Putamen (tissue), 1 donor: ENCODE measurements around the gene CRISPLD2.

Source experiments
- DNase-seq: peaks from one replicate; pipeline ENCODE4 v3.0.0-alpha.2; 2016; ENCODE audit warnings: low spot score

CRISPLD2 gene

DNA sequence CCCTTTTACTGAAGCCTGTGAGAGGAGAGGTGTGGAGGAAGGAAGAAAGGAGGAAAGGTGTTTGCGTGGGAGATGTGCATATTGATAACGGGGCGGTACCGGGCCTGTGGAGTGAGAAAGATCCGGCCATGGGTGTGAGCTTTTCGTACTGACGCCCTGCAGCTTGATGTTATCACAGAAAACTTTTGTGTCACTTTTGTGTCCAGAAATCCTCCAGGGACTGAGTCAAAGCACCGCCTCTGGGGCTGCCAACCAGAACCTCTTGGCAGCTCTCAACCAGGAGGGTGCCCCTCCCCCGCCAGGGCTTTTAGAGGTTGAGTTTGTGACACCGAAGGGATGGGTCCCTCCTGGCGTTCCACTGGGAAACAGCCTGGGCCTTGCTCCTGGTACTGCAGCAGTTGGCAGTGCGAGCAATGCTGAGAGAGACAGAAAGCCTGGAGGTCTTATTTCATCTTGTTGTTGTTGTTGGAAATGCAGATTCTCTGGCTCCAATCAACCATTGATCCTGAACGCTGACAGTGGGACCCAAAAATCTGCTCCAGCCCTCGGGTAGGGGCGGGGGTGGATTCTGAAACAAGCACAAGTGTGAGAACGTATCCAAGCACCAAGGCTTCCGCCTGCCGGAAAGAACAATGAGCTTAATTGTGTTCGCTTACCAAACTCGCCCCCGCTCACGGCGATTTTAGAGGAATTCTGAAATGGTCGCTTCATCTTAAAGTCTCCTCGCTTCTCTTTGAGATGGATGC is 65.0 kb downstream of the CRISPLD2 start:
- no peak for DNase-seq

DNA sequence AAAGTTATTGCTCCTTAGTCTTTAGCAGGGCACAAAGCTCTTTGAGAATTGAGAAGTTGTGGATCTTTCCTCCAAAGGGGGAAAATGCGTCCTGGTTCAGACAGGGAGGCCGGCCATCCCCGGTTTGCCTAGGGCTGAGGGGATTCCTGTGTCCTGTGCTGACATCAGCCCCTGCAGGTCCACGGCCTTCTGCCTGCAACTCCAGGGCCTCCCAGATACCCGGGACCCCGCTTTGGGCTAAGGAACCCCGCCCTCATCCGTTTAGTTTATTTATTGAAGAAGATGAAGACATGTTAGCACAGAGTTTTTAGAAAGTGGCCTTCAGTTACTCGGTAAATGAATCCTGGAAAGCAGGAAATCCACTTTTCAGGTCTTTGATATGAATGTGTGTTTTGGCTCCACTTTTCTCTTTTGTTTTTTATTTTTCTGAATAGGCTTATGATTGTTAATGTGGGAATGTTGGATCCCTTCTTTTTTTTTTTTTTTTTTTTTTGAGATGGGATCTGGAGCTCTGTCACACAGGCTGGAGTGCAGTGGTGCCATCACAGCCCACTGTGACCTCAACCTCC is 65.6 kb downstream of the CRISPLD2 start:
- DNase-seq = no peak

DNA sequence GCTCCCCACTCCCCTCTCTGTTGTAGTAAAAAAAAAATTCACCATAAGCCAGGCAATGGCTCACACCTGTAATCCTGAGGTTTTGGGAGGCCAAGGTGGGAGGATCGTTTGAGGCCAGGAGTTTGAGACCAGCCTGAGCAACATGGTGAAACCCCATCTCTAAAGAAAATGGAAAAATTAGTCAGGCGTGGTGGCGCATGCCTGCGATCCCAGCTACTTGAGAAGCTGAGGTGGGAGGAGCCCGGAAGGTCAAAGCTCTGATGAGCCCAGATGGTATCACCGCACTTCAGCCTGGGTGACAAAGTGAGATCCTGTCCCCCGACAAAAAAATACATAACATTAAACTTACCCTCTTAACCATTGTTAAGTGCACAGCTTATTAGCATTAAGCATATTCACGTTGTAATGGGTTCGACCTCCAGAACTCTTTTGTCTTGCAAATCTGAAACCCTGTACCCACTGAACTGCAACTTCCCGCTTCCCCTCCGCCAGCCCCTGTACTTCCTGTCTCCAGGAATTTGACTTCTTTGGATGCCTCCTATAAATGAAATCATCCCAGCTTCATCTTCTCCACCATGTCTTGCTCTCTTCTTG is 66.8 kb downstream of the CRISPLD2 start:
- DNase-seq = no peak

DNA sequence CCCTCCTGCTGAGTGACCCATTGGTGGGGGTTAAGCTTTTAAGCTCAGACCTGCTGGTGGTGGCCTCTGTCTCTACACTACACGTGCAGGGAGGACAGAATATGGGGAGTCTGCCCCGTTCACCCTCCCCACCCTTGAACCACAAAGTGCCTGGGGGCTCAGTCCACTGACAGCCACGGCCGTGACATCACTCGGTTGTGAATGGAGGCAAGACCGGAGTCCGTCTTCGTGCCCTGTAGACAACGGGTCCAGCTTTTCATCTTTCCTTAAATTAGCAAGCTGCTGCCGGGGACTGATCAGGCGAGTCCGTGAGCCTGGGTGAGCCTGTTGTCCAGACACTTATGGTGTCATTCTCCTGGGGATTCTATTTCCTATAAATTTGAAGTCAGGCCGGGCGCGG is 67.4 kb downstream of the CRISPLD2 start:
- no peak for DNase-seq

DNA sequence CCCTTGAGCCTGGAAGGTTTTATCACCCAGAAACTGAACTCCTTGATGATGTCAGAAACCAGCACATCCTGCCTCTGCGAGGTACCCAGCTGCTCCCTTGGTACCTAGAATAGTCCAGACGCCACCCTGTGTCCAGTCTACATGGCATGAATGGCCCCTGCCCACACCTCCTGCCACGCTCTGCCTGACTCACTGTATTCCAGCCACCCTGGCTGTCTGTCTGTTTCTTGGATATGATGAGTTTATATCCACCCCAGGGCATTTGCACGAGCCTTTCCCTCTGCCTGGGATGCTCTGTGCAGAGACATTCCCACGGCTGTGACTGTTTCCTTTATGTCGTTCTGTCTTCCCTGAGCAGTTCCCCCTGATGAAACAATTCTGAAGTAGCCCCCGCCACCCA is 68.7 kb downstream of the CRISPLD2 start:
- DNase-seq = no peak

DNA sequence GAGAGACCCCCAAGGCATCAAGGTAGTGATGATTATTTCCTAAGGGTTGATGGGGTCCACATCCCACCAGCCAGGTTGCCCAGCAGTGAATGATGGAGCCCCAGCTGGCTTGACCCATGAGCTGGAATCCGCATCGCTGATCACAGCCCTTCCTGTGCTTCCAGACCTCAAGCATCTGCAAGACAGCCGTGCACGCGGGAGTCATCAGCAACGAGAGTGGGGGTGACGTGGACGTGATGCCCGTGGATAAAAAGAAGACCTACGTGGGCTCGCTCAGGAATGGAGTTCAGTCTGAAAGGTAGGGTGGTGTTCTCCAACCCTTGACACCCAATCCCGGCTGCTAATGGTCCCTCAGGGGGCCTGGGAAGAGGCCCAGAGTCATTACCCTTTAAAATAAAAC is 69.3 kb downstream of the CRISPLD2 start:
- DNase-seq = no peak

DNA sequence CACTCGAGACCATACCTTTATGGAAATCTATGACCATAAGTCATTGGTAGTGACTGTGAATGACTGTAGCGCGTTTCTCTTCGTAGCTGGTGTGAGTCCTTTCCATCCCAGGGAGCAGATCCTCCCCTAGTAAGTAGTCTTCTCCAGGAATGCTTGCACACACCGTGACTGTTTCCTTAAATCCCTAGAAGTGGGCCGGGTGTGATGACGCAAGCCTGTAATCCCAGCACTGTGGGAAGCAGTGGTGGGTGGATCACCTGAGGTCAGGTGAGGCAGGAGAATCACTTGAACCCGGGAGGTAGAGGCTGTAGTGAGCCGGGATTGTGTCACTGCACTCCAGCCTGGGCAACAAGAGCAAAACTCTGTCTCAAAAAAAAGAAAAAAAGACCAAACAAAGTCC is 70.6 kb downstream of the CRISPLD2 start:
- DNase-seq = no peak

DNA sequence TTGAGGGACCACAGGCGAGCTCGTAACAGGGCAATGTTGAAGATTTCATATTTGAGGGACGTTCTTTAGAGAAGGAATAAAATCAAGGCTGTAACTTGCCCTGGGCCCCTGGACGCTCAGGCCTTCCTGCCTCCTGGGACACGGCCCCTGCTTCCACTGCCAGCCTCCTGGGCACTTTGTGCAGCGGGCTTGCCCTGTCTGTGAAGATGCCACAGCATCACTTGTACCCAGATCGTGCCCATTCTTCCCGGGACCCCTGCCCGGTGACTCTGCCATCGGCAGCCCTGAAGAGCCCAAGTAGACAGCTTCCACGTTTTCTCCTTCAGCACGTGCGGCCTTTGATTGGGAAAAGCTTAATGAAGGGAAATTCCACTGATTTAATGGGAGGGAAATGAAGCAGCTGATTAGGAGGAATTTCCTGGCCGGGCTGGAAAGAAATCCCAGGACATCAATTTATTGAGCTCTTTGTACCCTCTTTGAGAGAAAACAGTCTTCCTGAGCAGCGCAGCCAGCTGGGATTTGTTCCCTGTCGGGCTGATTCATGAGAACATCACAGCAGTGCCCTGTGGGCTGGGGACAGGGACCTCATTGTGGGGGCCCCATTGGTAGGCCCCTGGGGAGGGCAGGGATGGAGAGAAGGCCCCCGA is 71.5 kb downstream of the CRISPLD2 start:
- DNase-seq = no peak

DNA sequence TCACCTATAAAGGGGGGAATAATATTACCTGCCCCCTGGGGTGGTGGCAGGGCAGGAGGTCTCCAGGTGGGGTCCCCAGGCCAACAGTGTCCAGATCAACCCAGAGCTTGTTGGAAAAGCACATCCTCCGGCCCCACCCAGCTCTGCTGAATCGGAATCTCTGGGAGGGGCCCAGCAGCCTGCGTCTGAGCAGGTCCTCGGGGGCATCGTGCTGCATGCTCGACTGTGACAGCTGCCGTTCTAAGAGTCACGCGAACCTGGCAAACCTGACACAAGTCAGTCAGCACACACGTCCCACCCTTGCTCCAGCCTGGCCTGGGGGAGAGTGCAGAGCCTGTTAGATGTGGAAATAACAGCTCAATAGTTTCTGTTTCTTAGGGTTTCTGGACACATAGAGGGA is 72.3 kb downstream of the CRISPLD2 start:
- no peak for DNase-seq

DNA sequence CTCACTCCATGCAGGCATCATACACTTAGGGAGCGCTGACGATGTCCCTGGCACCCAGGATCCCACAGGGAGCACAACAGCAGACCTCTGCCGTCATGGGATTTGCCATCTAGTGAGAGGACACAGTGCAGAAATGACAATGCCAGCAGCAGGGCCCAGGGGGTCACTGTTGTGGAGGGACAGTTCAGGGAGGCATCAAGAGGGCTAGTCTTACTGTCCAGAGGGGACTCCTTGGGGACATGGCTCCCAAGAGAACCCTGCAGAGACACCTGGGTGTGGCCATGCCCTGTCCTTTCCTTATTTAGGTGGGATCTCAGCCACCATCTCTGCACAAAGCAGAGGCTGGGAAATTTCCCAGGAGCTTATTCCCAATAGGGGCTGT is 73.7 kb downstream of the CRISPLD2 start:
- DNase-seq = no peak

DNA sequence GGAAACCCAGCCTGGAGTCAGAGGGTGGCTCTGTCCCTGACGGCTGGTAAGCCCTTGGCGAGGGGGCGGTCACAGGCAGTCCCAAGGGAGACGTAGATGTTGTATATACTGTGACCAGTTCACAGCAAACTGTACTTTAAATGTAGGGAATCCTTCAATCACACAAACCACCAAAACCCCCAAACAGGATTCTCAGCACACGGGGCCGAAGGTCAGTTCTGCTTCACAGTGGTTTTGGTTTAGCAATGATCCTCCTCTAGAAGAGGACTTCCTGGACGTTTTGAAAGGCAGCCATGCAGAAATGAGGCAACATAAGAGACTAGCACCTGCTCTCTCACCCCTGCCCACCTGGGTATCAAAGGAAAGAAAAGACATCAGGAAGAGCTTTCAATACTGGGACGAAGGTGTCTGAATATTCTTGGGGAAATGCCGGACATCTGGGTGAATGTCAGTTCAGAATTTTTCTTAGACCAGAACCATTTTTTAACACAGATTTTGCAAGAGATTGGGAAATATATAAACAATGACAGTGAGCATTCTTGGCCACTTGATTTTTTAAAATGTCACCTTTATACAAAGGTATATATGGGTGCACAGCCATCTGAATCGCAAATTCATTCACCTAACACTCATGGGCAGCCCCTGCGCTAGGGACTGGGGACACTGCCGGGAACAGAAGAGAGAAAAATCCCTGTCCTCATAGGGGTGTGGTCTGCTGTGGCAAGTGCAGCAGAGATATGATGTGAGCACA is 74.2 kb downstream of the CRISPLD2 start:
- DNase-seq = no peak

DNA sequence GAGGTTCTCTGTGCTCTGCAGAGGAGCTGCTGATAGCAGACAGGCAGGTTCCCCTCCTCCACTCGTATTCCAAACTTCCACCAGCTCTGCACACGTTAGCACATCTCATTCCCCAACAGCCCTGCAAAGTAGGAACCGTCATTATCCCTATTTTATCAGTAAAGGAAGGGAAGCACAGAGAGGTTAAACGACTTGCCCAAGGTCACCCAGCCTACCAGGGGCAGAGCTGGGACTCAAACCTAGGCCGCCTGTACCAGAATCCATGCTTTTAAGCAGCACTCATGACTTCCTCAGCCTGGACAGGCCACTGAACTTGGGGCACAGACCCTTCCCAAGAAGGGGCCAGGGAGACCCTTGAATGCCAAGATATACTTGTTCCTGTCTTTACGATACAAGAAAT is 75.2 kb downstream of the CRISPLD2 start:
- DNase-seq = no peak

DNA sequence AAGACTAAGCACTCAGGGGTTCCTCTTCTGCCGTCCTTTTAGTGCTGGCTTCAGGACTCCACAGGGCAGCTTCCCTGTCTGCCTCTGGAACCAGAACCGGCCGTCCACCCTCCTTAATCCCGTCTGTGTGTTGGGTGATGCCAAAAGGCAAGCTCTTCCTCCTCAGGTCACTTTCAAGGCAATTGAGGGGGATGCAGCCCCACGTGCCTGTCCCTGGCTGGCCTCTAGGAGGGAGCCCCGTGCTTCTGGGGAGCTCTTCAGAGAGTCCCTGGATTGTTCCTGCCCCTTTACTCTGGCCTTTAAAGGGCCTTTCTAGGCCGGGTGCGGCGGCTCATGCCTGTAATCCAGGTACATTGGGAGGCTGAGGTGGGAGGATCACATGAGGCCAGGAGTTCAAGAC is 77.1 kb downstream of the CRISPLD2 start:
- DNase-seq = no peak

DNA sequence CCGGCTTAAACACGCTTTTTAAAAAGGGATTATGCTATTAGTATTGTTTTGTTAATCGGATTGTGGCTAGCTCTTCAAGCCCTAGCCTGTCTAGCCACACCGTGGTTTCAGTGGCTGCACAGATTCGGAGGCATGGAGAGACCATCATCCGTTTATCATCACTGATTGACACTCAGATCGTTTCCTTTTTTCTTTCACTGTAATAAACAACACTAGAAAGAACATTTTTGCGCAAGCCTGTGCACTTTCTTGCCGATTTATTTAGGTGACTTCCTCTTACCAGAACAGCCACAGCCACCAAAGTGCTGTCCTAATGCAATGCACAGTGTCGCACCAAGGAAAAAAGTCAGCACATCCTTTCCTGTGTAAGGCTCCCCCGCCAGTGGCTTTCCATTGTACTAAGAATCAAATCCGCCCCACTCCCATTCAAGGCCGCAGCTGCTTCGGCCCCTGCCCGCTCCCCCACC is 78.2 kb downstream of the CRISPLD2 start:
- DNase-seq = no peak

DNA sequence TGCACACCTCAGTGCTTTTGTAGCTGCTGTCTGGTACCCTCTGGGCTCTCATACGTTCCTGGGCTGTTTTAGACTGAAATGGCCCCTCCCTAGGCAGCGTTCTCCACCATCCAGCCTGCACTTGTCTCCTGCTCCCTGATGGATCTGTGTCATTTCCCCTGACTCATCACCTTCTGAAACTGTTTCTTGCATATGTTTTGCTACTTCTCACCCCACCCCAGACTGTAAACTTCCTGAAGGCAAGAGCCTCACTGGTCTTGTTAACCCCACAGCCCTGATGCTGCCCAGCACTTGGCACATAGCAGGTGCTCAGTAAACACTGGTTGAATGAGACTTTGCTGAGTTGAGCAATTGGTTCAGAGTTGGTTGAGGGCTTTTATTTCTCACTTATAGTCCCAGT is 78.7 kb downstream of the CRISPLD2 start:
- no peak for DNase-seq

DNA sequence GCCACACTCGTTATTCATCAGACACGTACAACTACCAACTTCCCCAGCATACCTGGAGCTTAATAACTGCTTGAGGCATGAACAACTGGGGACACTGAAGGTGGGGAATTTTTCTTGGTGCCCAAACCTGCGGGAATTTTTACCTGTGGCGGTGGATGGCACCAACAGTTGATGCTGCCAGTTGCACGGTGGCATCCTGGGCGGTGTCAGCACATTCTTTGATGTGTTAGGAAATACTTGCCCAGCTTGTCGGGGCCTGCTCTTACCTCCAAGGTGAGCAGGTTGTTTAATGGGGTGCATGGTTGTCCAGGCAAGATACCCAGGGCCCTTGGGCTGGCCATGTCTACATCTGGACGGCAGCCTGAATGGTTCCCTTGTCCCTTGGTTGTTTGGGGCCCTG is 79.6 kb downstream of the CRISPLD2 start:
- DNase-seq = no peak

DNA sequence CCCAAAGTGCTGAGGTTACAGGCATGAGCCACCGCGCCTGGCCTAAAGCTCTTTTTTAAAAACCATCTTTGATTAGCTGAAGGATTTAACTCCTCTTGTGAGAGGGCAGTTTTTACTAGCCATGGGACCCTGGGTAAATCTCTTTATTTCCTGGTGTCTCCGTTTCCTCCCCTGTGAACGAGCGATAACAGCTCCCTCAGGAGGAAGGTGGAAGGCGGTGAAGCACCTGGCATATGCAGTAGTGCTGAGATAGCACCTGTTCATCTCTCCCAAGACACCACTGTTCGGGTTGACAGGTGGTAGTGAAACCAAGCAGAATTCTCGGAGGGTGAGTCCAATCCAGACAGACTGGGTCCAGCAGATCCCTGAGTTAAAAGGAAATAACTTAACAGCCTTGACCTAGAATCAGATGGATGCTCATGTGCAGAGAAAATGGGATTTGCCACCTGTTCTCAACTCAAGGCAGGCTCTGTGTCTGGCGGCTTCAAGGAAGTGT is 86.2 kb downstream of the CRISPLD2 start:
- no peak for DNase-seq

DNA sequence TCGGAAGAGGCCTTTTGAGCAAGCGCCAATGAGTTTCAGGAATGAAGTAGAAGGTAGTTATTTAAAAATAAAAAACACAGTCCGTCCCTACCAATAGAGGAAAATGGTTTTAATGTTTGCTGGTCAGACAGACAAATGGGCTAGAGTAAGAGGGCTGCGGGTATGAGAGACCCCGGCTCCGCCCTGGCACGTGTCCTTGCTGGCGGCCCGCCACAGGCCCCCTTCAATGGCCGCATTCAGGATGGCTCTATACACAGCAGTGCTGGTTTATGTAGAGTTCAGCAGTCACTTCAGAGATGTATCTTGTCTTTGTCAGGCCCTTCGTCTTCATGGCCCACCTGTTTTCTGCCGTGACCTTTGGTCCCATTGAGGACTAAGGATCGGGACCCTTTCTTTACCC is 87.3 kb downstream of the CRISPLD2 start:
- DNase-seq = no peak

DNA sequence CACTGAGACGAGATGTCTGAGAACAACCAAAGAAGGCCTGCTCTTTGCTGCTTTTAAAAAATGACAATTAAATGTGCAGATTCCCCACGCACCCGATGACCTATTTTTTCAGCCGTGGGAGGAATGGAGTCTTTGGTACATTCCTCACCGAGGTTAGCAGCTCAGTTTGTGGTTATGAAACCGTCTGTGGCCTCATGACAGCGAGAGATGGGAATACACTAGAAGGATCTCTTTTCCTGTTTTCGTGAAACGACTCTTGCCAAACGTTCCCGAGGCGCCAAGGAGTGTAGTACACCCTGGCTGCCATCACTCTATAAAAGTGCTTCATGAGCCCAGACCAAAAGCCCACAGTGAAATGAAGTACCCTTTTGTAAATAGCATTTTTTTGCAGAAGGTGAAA is 87.8 kb downstream of the CRISPLD2 start:
- DNase-seq = peak; percentile 66

DNA sequence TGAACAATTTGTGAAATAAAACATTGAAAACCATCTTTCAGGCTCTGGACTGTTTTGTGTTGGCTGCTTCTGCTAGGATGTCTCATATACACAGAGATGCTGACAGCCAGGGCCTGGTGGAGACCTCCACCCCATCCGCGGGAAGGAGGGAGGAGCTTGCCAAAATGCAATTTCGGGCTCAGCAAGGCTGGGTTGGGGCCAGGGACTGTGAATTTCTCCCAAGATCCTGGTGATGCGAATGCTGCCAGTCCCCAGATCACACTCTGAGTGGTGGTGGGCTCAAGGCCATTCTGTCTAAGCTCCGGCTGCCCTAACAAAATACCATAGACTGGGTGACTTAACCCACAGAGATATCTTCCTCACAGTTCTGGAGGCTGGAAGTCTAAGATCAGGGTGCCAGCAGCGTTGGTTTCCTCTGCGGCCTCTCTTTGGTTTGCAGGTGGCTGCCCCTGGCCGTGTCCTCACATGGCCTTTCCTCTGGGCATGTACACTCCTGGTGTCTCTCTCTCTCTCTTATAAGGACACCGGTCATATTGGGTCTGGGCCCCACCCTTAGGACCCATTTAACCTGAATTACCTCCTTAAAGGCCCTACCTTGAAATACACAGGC is 89.8 kb downstream of the CRISPLD2 start:
- no peak for DNase-seq

DNA sequence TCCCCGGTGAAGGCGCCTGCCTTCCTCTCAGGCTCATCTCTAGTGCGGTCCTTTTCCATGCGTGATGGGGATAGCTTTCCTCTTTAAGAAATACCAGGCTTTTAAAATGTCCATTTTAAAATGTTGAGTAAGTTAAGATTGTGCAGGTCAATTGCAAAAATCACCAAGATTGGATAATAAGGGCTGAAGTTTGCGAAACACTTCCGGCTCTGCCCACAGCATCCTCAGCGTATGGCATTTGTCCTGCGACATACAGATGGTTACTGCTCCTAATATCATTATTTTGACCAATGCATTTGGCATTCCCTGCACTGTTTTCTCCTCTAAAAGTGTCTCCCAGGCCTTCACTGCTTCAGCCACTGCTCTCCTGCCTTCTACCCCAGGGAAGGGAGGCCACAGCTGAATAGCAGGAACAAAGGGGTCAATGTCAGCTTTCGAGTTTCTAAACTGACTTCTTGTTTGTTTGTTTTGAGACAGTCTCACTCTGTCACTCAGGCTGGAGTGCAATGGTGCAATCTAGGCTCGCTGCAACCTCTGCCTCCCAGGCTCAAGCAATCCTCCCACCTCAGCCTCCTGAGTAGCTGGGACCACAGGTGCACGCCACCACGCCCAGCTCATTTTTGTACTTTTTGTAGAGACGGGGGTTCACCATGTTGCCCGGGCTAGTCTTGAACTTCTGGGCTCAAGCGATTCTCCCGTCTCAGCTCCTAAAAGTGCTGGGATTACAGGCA is 91.9 kb downstream of the CRISPLD2 start:
- DNase-seq = no peak
